Natural killer cell (primary cell): ENCODE data around the gene PER2. TPM values are rescaled to one million over a fixed set of nuclear protein-coding genes. Genes with fewer than 3 reads are reported as not detected.

Experiments
- ATAC-seq, 3 donors: fragments of 150-1000 bp in 2 of 3; fragments of 200-7000 bp in 1 of 3; cut with Tn5 transposase; 1 replicate in 1 of 3; 2 replicates in 2 of 3; pipeline ENCODE4 v1.10.0; 2021; ENCODE audit warnings: mild to moderate bottlenecking in 2 of 3, moderate library complexity in 2 of 3
- DNase-seq, 2 donors: peaks; one replicate each; pipeline versions ENCODE4 v3.0.0 to v3.0.0-alpha.2; 2013 to 2021; ENCODE audit warnings: mixed read lengths in 1 of 2
- H3K27ac ChIP-seq: one replicate; pipeline ENCODE4 v1.5.1; 2013; ENCODE audit warnings: mild to moderate bottlenecking, low read length
- H3K27me3 ChIP-seq: one replicate; pipeline ENCODE4 v1.6.1; 2013; ENCODE audit warnings: low read length; ENCODE audit not compliant: control insufficient read depth, insufficient read depth
- H3K36me3 ChIP-seq: one replicate; pipeline ENCODE4 v1.6.1; 2013; ENCODE audit warnings: low read length; ENCODE audit not compliant: control insufficient read depth, insufficient read depth
- H3K4me1 ChIP-seq: one replicate; pipeline ENCODE4 v1.6.1; 2013; ENCODE audit warnings: low read length; ENCODE audit not compliant: control insufficient read depth, insufficient read depth
- H3K4me3 ChIP-seq: one replicate; pipeline ENCODE4 v1.5.1; 2013; ENCODE audit warnings: low read length
- H3K9me3 ChIP-seq: one replicate; pipeline ENCODE4 v1.6.1; 2013; ENCODE audit warnings: low read length; ENCODE audit not compliant: control insufficient read depth, insufficient read depth
- H3K27ac Mint-ChIP-seq, 2 donors: one replicate each; pipeline ENCODE4 v1.8.0; 2022; ENCODE audit warnings: mild to moderate bottlenecking in 2 of 2, mixed read lengths in 2 of 2, moderate library complexity in 1 of 2
- H3K27me3 Mint-ChIP-seq, 2 donors: one replicate each; pipeline ENCODE4 v1.8.0; 2022; ENCODE audit warnings: low read depth in 2 of 2, mixed read lengths in 2 of 2
- H3K36me3 Mint-ChIP-seq: one replicate; pipeline ENCODE4 v1.8.0; 2022; ENCODE audit warnings: mixed read lengths
- H3K4me1 Mint-ChIP-seq, 2 donors: one replicate each; pipeline ENCODE4 v1.8.0; 2022; ENCODE audit warnings: mixed read lengths in 2 of 2
- H3K4me3 Mint-ChIP-seq: one replicate; pipeline ENCODE4 v1.8.0; 2022; ENCODE audit warnings: mild to moderate bottlenecking, moderate library complexity, mixed read lengths
- H3K9me3 Mint-ChIP-seq, 2 donors: one replicate each; pipeline ENCODE4 v1.8.0; 2022; ENCODE audit warnings: mixed read lengths in 2 of 2
- CTCF ChIP-seq: fragments of 200-600 bp; IDR thresholded peaks from one replicate; pipeline ENCODE4 v1.8.0; 2022; ENCODE audit warnings: antibody characterized with exemption
- WGBS: methylation state at CpG from one replicate; pipeline ENCODE4 v1.1.7; 2013; ENCODE audit warnings: missing lambda C conversion rate; ENCODE audit not compliant: insufficient coverage; 5-methylcytosine and 5-hydroxymethylcytosine counted together
- intact Hi-C: fragments of 100-400 bp; cut with micrococcal nuclease; formaldehyde crosslinking; loops from one replicate; pipeline ENCODE4 v1.14.2; 2022
- total RNA-seq, 4 donors: library from RNA; stranded (reverse); fragments of 120-200 nt in 1 of 4; gene quantifications; one replicate each; pipeline versions ENCODE4 v1.2.3 to v1.2.4, GENCODE V29; 2013 to 2022

The PER2 gene
- total RNA-seq, 3 donors from 2014 or later (not counting 1 experiment from before 2014, with no cell fraction given): 26.3 to 32.9 (median 32.6) TPM

DNA sequence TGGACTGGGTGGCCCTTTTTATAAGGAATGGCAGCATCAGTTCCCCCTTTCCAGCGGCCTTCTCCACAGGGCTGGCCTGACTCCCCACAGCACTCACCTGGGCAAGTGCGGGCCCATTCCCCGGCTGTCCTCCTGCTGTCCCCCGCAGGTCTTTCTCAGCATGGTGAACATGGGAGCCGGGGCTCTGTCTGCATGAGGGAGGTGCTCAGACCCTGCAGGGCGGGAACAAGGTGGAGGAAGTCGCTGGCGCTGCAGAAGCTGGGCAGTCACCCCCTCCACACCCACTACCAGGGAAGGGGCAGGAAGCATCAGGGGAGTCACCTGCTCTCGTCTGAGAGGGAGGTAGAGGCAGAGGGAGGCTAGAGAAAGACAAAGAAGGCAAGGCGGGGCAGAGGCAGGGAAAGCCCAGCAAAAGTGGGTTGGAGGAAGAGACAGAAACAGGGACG is 60.8 kb downstream of the PER2 start:
- no peaks in the 10 kb centered on the region for H3K36me3 Mint-ChIP-seq

DNA sequence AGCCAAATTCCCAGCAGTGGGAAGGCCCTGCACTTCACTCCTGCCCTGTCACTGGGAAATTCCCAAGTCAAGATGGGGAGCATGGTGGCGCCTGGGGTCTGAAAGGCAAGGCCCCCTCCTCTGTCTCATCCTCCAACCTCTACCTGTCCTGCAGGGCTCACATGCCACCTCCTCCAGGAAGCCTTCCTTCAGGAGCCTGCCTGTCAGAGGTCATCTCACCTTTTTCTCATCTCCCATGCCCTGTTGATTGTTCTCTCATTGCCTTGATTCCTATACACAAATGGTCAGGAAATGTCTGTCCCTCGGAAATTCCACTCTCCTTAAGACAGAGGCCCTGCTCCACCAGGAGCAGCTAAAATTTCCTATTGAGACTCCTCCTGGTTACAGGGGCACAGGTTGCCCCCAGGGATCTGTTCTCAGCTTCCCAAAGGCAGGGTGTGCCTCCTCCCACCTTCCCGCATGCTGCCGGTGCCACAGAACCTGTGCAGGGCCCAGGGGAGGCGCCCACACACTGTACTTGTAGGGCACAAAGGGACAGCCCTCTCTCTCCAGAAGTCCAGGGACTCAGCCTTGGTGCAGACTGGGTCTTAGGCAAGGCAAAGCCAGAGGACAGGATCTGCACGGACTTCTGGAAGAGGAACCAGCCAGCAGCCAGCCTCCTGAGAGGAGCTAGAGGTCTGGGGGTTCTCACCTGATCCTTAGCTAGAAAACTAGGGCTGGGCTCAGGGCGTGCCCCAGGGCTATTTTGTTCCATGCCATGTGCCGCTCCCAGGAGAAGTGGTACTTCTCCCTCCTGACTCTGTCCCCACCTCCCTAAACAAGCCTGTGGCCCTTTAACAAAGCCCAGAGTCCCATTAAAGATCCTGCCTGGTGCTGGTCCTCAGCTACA is 61.5 kb downstream of the PER2 start:
- Mint-ChIP-seq H3K9me3 (no peaks in the 10 kb centered on the region), H3K4me1 (peaks cover 28 to 34% of the 10 kb centered on the region in 2 donors)
- no peak for ATAC-seq

More for the DNA sequence above, 60.8 kb downstream of the PER2 start:
- no peak for ATAC-seq
- H3K27ac ChIP-seq: no peak overlapping the region
- no peaks in the 10 kb centered on the region for H3K27me3 ChIP-seq
- H3K9me3 ChIP-seq: no peaks in the 10 kb centered on the region
- no peaks in the 10 kb centered on the region for H3K36me3 ChIP-seq
- no peak overlapping the region for H3K27ac Mint-ChIP-seq
- no peaks in the 10 kb centered on the region for H3K9me3 Mint-ChIP-seq
- peaks cover 33 to 40% of the 10 kb centered on the region in 2 donors for H3K4me1 Mint-ChIP-seq
- peaks cover 14% of the 10 kb centered on the region for H3K4me1 ChIP-seq
- intact Hi-C loops: no loop called here
- H3K4me3 ChIP-seq: no peak overlapping the region
- no peak for TF ChIP-seq CTCF
- no peak overlapping the region for H3K4me3 Mint-ChIP-seq
- peaks cover 0 to 5% of the 10 kb centered on the region in 2 donors for H3K27me3 Mint-ChIP-seq
- DNase-seq: no peak
- 92% methylated on average over 8 of the region's 11 CpGs for WGBS

GRCh38 chr2:238225911-238226697 is 62.3 kb downstream of the PER2 start:
- Histone ChIP-seq H3K36me3 (no peaks in the 10 kb centered on the region), H3K27me3 (no peaks in the 10 kb centered on the region), H3K27ac (no peak overlapping the region), H3K4me1 (peaks cover 5% of the 10 kb centered on the region), H3K4me3 (no peak overlapping the region), H3K9me3 (no peaks in the 10 kb centered on the region)
- WGBS: 90% methylated on average over 38 of the region's 38 CpGs
- intact Hi-C loops: no loop called here
- H3K4me1 Mint-ChIP-seq: peaks cover 20 to 25% of the 10 kb centered on the region in 2 donors
- H3K4me3 Mint-ChIP-seq: no peak overlapping the region
- H3K9me3 Mint-ChIP-seq: no peaks in the 10 kb centered on the region
- peaks cover 0 to 3% of the 10 kb centered on the region in 2 donors for H3K27me3 Mint-ChIP-seq
- ATAC-seq (no peak), DNase-seq (no peak)
- no peak for TF ChIP-seq CTCF
- H3K36me3 Mint-ChIP-seq: no peaks in the 10 kb centered on the region
- no peak overlapping the region for H3K27ac Mint-ChIP-seq

More for the DNA sequence above, 61.5 kb downstream of the PER2 start:
- Histone ChIP-seq H3K27ac (no peak overlapping the region), H3K36me3 (no peaks in the 10 kb centered on the region), H3K4me3 (no peak overlapping the region), H3K4me1 (peaks cover 13% of the 10 kb centered on the region), H3K9me3 (no peaks in the 10 kb centered on the region), H3K27me3 (no peaks in the 10 kb centered on the region)
- 93% methylated on average over 8 of the region's 8 CpGs for WGBS
- Mint-ChIP-seq H3K27me3 (peaks cover 0 to 3% of the 10 kb centered on the region in 2 donors), H3K36me3 (no peaks in the 10 kb centered on the region), H3K4me3 (no peak overlapping the region), H3K27ac (no peak overlapping the region)
- intact Hi-C loops: no loop called here
- TF ChIP-seq CTCF: no peak
- DNase-seq: no peak
